NCI-H774 (cell line): ENCODE measurements around the gene MAGI3.
"Not testable (repeated sequence)": the region's sequence is repeated elsewhere in the genome, so short reads cannot be mapped to it uniquely, and the experiment has no call there.

ENCODE experiments used
- DNase-seq: peaks from one replicate; lab custom pipeline; 2025; lab: John Stamatoyannopoulos, UW

Gene MAGI3

GRCh38 chr1:113517346-113517745 is 127.0 kb downstream of the MAGI3 start:
- no peak for DNase-seq

- DNase-seq: no peak
Measured at GRCh38 chr1:113517983-113518382, 127.7 kb downstream of the MAGI3 start.

- DNase-seq: no peak
Measured at GRCh38 chr1:113519556-113519955, 129.2 kb downstream of the MAGI3 start.

- no peak for DNase-seq
Measured at GRCh38 chr1:113530021-113530420, 139.7 kb downstream of the MAGI3 start.

GRCh38 chr1:113531321-113531720 is 141.0 kb downstream of the MAGI3 start:
- DNase-seq: no peak

GRCh38 chr1:113533061-113533460 is 142.7 kb downstream of the MAGI3 start:
- no peak for DNase-seq

- no peak for DNase-seq
Measured at GRCh38 chr1:113534130-113534817, 144.0 kb downstream of the MAGI3 start.

GRCh38 chr1:113534875-113535274 is 144.6 kb downstream of the MAGI3 start:
- DNase-seq: peak; percentile 9

- DNase-seq: no peak
Measured at GRCh38 chr1:113536182-113536780, 146.0 kb downstream of the MAGI3 start.

GRCh38 chr1:113538225-113538624 is 147.9 kb downstream of the MAGI3 start:
- no peak for DNase-seq

GRCh38 chr1:113540335-113540734 is 150.0 kb downstream of the MAGI3 start:
- DNase-seq: peak; percentile 19

- DNase-seq: no peak
Measured at GRCh38 chr1:113541106-113541505, 150.8 kb downstream of the MAGI3 start.

GRCh38 chr1:113542221-113542701 is 151.9 kb downstream of the MAGI3 start:
- no peak for DNase-seq

GRCh38 chr1:113543110-113543509 is 152.8 kb downstream of the MAGI3 start:
- no peak for DNase-seq

- DNase-seq: no peak
Measured at GRCh38 chr1:113545210-113545609, 154.9 kb downstream of the MAGI3 start.

GRCh38 chr1:113545626-113546025 is 155.3 kb downstream of the MAGI3 start:
- DNase-seq: no peak

GRCh38 chr1:113551728-113552127 is 161.4 kb downstream of the MAGI3 start:
- no peak for DNase-seq

- DNase-seq: no peak
Measured at GRCh38 chr1:113552244-113552643, 161.9 kb downstream of the MAGI3 start.

- no peak for DNase-seq
Measured at GRCh38 chr1:113557187-113557586, 166.9 kb downstream of the MAGI3 start.

GRCh38 chr1:113565621-113566020 is 175.3 kb downstream of the MAGI3 start:
- DNase-seq: no peak

GRCh38 chr1:113567427-113567826 is 177.1 kb downstream of the MAGI3 start:
- DNase-seq: no peak

- DNase-seq: not testable (repeated sequence)
Measured at GRCh38 chr1:113575744-113576260, 185.5 kb downstream of the MAGI3 start.

GRCh38 chr1:113576271-113576670 is 186.0 kb downstream of the MAGI3 start:
- DNase-seq: no peak
